ENCODE data around the gene BOLL. TPM values are rescaled to one million over a fixed set of nuclear protein-coding genes. Genes with fewer than 3 reads are reported as not detected.

The BOLL gene
- total RNA-seq, 1 experiment from 2014 or later: not detected

DNA sequence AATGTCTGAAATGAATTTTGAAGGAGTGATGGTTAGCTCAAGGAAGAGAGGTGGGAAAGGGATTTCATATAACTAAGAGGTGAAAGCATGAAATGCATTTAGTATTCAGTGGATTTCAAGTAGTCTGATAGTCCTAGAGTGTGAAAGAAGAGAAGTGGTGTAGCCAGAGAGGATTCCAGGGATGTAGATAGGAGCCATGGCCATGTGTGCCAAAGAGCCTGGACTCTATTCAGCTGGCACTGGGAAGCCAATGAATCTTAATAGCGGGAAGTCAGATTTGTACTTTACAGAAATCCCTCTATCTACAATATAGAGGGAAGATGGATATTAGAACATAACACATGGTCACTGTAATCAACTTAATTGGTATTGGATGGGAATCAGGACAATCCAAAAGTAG lies 8.3 kb upstream of the BOLL start:
- Mint-ChIP-seq H3K9me3 (peaks cover 6 to 8% of the 10 kb centered on the region in 2 experiments; a peak in 3 of 5 replicates), H3K36me3 (ENCODE audit: insufficient read depth in 1 of 3, low read depth in 3 of 3) (0 out of 7 replicates have a peak, but pooled peaks cover 0 to 4% (median 0%) of the 10 kb centered on the region in 3 experiments), H3K4me1 (no peaks in the 10 kb centered on the region), H3K27ac (no peak overlapping the region), H3K4me3 (no peak overlapping the region), H3K27me3 (ENCODE audit: low read depth) (peaks cover 3% of the 10 kb centered on the region)
- H3K27ac ChIP-seq (ENCODE audit: insufficient read length, low read depth, low read length): no peak overlapping the region
- no peak overlapping the region for H3K4ac ChIP-seq (ENCODE audit: low read depth, low read length)
- no peaks in the 10 kb centered on the region for H4K20me1 ChIP-seq (ENCODE audit: control insufficient read depth, insufficient read depth, insufficient read length)
- no peak overlapping the region for H4K91ac ChIP-seq (ENCODE audit: insufficient read length, low read depth, low read length)
- H3K23ac ChIP-seq (ENCODE audit: insufficient read length, low read depth, low read length): no peak overlapping the region
- no peak overlapping the region for H2BK15ac ChIP-seq (ENCODE audit: low read depth, low read length)
- no peak overlapping the region for H3K56ac ChIP-seq (ENCODE audit: insufficient read length, low read depth, low read length)
- H2BK20ac ChIP-seq (ENCODE audit: low read depth, low read length, poor library complexity, severe bottlenecking): no peak overlapping the region
- no peak overlapping the region for H4K5ac ChIP-seq (ENCODE audit: insufficient read length, low read depth, low read length)
- no CpG with 5 or more reads among the region's 1 CpG for WGBS (ENCODE audit: extremely low coverage, insufficient read length, low lambda C conversion rate)
- H3K79me1 ChIP-seq (ENCODE audit: insufficient read depth, low read depth, low read length, poor library complexity, severe bottlenecking): no peaks in the 10 kb centered on the region
- H3K18ac ChIP-seq (ENCODE audit: insufficient read length, low read depth, low read length): no peak overlapping the region
- no peak overlapping the region for H3T11ph ChIP-seq (ENCODE audit: low read length)
- no peaks in the 10 kb centered on the region for H3K79me2 ChIP-seq (ENCODE audit: insufficient read depth, low read length)
- TF ChIP-seq, protein P1, sequence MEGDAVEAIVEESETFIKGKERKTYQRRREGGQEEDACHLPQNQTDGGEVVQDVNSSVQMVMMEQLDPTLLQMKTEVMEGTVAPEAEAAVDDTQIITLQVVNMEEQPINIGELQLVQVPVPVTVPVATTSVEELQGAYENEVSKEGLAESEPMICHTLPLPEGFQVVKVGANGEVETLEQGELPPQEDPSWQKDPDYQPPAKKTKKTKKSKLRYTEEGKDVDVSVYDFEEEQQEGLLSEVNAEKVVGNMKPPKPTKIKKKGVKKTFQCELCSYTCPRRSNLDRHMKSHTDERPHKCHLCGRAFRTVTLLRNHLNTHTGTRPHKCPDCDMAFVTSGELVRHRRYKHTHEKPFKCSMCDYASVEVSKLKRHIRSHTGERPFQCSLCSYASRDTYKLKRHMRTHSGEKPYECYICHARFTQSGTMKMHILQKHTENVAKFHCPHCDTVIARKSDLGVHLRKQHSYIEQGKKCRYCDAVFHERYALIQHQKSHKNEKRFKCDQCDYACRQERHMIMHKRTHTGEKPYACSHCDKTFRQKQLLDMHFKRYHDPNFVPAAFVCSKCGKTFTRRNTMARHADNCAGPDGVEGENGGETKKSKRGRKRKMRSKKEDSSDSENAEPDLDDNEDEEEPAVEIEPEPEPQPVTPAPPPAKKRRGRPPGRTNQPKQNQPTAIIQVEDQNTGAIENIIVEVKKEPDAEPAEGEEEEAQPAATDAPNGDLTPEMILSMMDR (conservative IDR thresholded peaks at IDR 0.05): no peak
- H2AFZ ChIP-seq (ENCODE audit: low read length): no peak overlapping the region
- no peak overlapping the region for H2BK120ac ChIP-seq (ENCODE audit: low read depth, low read length, poor library complexity, severe bottlenecking)
- H3K9ac ChIP-seq (ENCODE audit: extremely low read depth, insufficient read length, low read length): no peak overlapping the region
- DNase-seq: no peak
- H3K9me3 ChIP-seq (ENCODE audit: control insufficient read depth, low read depth, low read length): no peaks in the 10 kb centered on the region
- H3K14ac ChIP-seq (ENCODE audit: insufficient read depth, low read length): no peak overlapping the region
- H3K4me1 ChIP-seq (ENCODE audit: insufficient read depth, low read length): no peaks in the 10 kb centered on the region
- H4K8ac ChIP-seq (replicated peaks; ENCODE audit: insufficient read length, low read depth, low read length): no peak overlapping the region
- no peak overlapping the region for H2BK5ac ChIP-seq (ENCODE audit: insufficient read length, low read length)
- no peak overlapping the region for H3K4me2 ChIP-seq (ENCODE audit: insufficient read depth, insufficient read length, low read length)
- no peaks in the 10 kb centered on the region for H3K23me2 ChIP-seq (ENCODE audit: insufficient read length, low read depth, low read length, poor library complexity, severe bottlenecking)
- H2BK12ac ChIP-seq (ENCODE audit: insufficient read length, low read depth, low read length): no peak overlapping the region
- no peak overlapping the region for H2AK5ac ChIP-seq (ENCODE audit: insufficient read length, low read length)
- no peaks in the 10 kb centered on the region for H3K27me3 ChIP-seq (ENCODE audit: insufficient read depth, low read length)

All from H9 (cell line).